Spleen (tissue), 11 donors: ENCODE data around the gene NAT8L. TPM values are rescaled to one million over a fixed set of nuclear protein-coding genes. Genes with fewer than 3 reads are reported as not detected.

Source experiments
- DNase-seq: peaks from one replicate; pipeline ENCODE4 v3.0.0-alpha.2; 2020
- H3K27ac ChIP-seq, 8 donors: fragments of 200-600 bp; sonication (generic) in 7 of 8; 1 replicate in 4 of 8; 2 replicates in 4 of 8; pipeline versions ENCODE4 v1.5.0 to v1.8.0; 2016 to 2021; ENCODE audit warnings: inconsistent platforms in 4 of 8, mild to moderate bottlenecking in 4 of 8, moderate library complexity in 1 of 8
- H3K27me3 ChIP-seq, 7 donors: fragments of 200-600 bp; sonication (generic) in 6 of 7; replicated peaks in 1 of 7; 1 replicate in 4 of 7; 2 replicates in 3 of 7; pipeline versions ENCODE4 v1.5.0 to v1.8.0; 2016 to 2021; ENCODE audit warnings: inconsistent platforms in 3 of 7, mild to moderate bottlenecking in 1 of 7
- H3K36me3 ChIP-seq, 6 donors: fragments of 200-600 bp; sonication (generic) in 5 of 6; 1 replicate in 4 of 6; 2 replicates in 2 of 6; pipeline versions ENCODE4 v1.5.0 to v1.8.0; 2016 to 2021; ENCODE audit warnings: inconsistent platforms in 2 of 6
- H3K4me1 ChIP-seq, 6 donors: fragments of 200-600 bp; sonication (generic) in 5 of 6; 1 replicate in 3 of 6; 2 replicates in 3 of 6; pipeline versions ENCODE4 v1.5.0 to v1.8.0; 2016 to 2021; ENCODE audit warnings: inconsistent platforms in 3 of 6
- H3K4me3 ChIP-seq, 8 donors: fragments of 200-600 bp; sonication (generic) in 7 of 8; 1 replicate in 4 of 8; 2 replicates in 4 of 8; pipeline versions ENCODE4 v1.5.0 to v1.8.0; 2016 to 2021; ENCODE audit warnings: inconsistent platforms in 4 of 8, mild to moderate bottlenecking in 4 of 8, moderate library complexity in 2 of 8
- H3K9me3 ChIP-seq, 8 donors: fragments of 200-600 bp; sonication (generic) in 7 of 8; 1 replicate in 4 of 8; 2 replicates in 4 of 8; pipeline versions ENCODE4 v1.5.0 to v1.8.0; 2016 to 2021; ENCODE audit warnings: inconsistent platforms in 4 of 8
- CTCF ChIP-seq, 11 experiments: fragments of 200-600 bp in 7 of 11; fragments of 450-650 bp in 4 of 11; sonication (generic) in 4 of 11; IDR thresholded peaks in 8 of 11; conservative IDR thresholded peaks in 3 of 11; 1 replicate in 7 of 11; 2 replicates in 4 of 11; pipeline versions ENCODE4 v1.4.0 to v1.8.0; 2016 to 2021; ENCODE audit warnings: antibody characterized with exemption in 11 of 11, inconsistent platforms in 4 of 11, mild to moderate bottlenecking in 1 of 11
- POLR2A ChIP-seq, 3 donors: fragments of 450-650 bp; IDR thresholded peaks; one replicate each; pipeline ENCODE4 v1.5.1; 2017; ENCODE audit warnings: antibody characterized with exemption in 3 of 3, mild to moderate bottlenecking in 1 of 3
- POLR2AphosphoS5 ChIP-seq, 3 donors: sonication (generic); formaldehyde crosslinking; IDR thresholded peaks; one replicate each; pipeline ENCODE4 v1.5.1; 2017; ENCODE audit warnings: antibody characterized with exemption in 3 of 3
- WGBS, 5 donors: extraction: QIAGEN DNeasy Blood & Tissue Kit in 3 of 5; methylation state at CpG; one replicate each; pipeline versions ENCODE4 v1.1.5 to v1.1.7; 2013 to 2018; 5-methylcytosine and 5-hydroxymethylcytosine counted together
- intact Hi-C: fragments of 100-400 bp; cut with DNase I; formaldehyde crosslinking; loops from one replicate; pipeline ENCODE4 v1.15.0; 2023; ENCODE audit warnings: low total_unique reads
- polyA plus RNA-seq, 3 donors: library from polyadenylated mRNA; stranded (reverse); fragments of 200-250 nt; gene quantifications; one replicate each; pipeline ENCODE4 v1.2.1, GENCODE V29; 2013
- total RNA-seq, 7 donors: library from RNA; depleted of rRNA in 3 of 7; stranded (reverse); fragments of >200 nt in 3 of 7; fragmentation: NEBNext Ultra II Directional in 4 of 7; extraction: Animal tissue kit (Norgen Biotek cat#: 25700) in 4 of 7; gene quantifications; one replicate each; pipeline versions ENCODE4 v1.1.0 to v1.2.1, GENCODE V29; 2016 to 2021
- donor health status: healthy with polysubstance abuse.
- donor health status: DM: no; HTN: no; CAD: no; lungs with moderate emphysema.
- donor health status: DM: no; HTN: no; CAD: no.
- donor health status: Bipolar disorder and iron deficiency.
- donor health status: healthy.
- donor health status: DM: no; HTN: no; CAD: no.
- donor health status: DM: yes; HTN: yes; CAD: no.

NAT8L gene
- total and polyA plus RNA-seq, 10 donors, result 0.13 to 3.1 (median 0.72) TPM

- intact Hi-C loops, result no loop called here
These were observed 3.2 kb downstream of the NAT8L start for GRCh38 chr4:2062168-2062807.

GRCh38 chr4:2062808-2063524 is 3.8 kb downstream of the NAT8L start:
- peaks cover 0 to 67% (median 33%) of the 10 kb centered on the region in 7 donors for H3K27me3 ChIP-seq
- H3K4me1 ChIP-seq, result peaks cover 0 to 26% (median 18%) of the 10 kb centered on the region in 6 donors
- peak; percentile 68 for DNase-seq
- WGBS, 5 donors, result 66 to 82% (median 79%) methylated on average over 9 to 16 of the region's 16 CpGs
- H3K9me3 ChIP-seq, result no peaks in the 10 kb centered on the region
- TF ChIP-seq POLR2AphosphoS5 (IDR thresholded peaks at IDR 0.05), result no peak
- TF ChIP-seq CTCF (IDR thresholded peaks at IDR 0.05 in 8 of 11, conservative IDR thresholded peaks at IDR 0.05 in 3 of 11), result no peak
- no peak for TF ChIP-seq POLR2A (IDR thresholded peaks at IDR 0.05)
- H3K36me3 ChIP-seq, result no peaks in the 10 kb centered on the region
- no peak overlapping the region for H3K4me3 ChIP-seq
- no peak overlapping the region for H3K27ac ChIP-seq
- intact Hi-C loops, result no loop called here

More at GRCh38 chr4:2062168-2062807, 3.2 kb downstream of the NAT8L start:
- Histone ChIP-seq H3K36me3 (no peaks in the 10 kb centered on the region), H3K4me1 (peaks cover 0 to 31% (median 20%) of the 10 kb centered on the region in 6 donors), H3K27me3 (peaks cover 0 to 74% (median 40%) of the 10 kb centered on the region in 7 donors), H3K4me3 (no peak overlapping the region), H3K9me3 (no peaks in the 10 kb centered on the region), H3K27ac (no peak overlapping the region)
- WGBS, 5 donors, result 85 to 93% (median 89%) methylated on average over 4 to 11 of the region's 11 CpGs
- TF ChIP-seq POLR2AphosphoS5 (IDR thresholded peaks at IDR 0.05) (no peak), CTCF (IDR thresholded peaks at IDR 0.05 in 8 of 11, conservative IDR thresholded peaks at IDR 0.05 in 3 of 11) (no peak), POLR2A (IDR thresholded peaks at IDR 0.05) (no peak)
- DNase-seq, result no peak

GRCh38 chr4:2063557-2064275 is 4.6 kb downstream of the NAT8L start:
- WGBS, 5 donors, result 94 to 98% (median 95%) methylated on average over 27 to 53 of the region's 53 CpGs
- H3K4me1 ChIP-seq, result peaks cover 0 to 18% (median 11%) of the 10 kb centered on the region in 6 donors

More at GRCh38 chr4:2063557-2064275, 4.6 kb downstream of the NAT8L start:
- H3K27ac ChIP-seq, result no peak overlapping the region
- peaks cover 0 to 61% (median 25%) of the 10 kb centered on the region in 7 donors for H3K27me3 ChIP-seq
- intact Hi-C loops, result no loop called here
- no peaks in the 10 kb centered on the region for H3K36me3 ChIP-seq
- TF ChIP-seq POLR2A (IDR thresholded peaks at IDR 0.05), result no peak
- TF ChIP-seq CTCF (IDR thresholded peaks at IDR 0.05 in 8 of 11, conservative IDR thresholded peaks at IDR 0.05 in 3 of 11), result no peak
- TF ChIP-seq POLR2AphosphoS5 (IDR thresholded peaks at IDR 0.05), result no peak
- H3K9me3 ChIP-seq, result no peaks in the 10 kb centered on the region
- peak; percentile 67 for DNase-seq
- no peak overlapping the region for H3K4me3 ChIP-seq
